Skin of body (tissue), 2 donors: Measurements from ENCODE around the gene NOL4L. TPM values are rescaled to one million over a fixed set of nuclear protein-coding genes. Genes with fewer than 3 reads are reported as not detected.
"Not testable (repeated sequence)": the region's sequence is repeated elsewhere in the genome, so short reads cannot be mapped to it uniquely, and the experiment has no call there.

Experiments
- DNase-seq: peaks from one replicate; lab custom pipeline; 2025; lab: John Stamatoyannopoulos, UW
- total RNA-seq: library from RNA; depleted of rRNA; stranded (reverse); fragments of >200 nt; gene quantifications from one replicate; pipeline ENCODE4 v1.2.3, GENCODE V29; 2014

The NOL4L gene
- total RNA-seq, 1 donor from 2014 or later: 4.3 TPM

- no peak for DNase-seq
Measured at GRCh38 chr20:32596681-32597252, 11.6 kb upstream of the NOL4L start.

DNA sequence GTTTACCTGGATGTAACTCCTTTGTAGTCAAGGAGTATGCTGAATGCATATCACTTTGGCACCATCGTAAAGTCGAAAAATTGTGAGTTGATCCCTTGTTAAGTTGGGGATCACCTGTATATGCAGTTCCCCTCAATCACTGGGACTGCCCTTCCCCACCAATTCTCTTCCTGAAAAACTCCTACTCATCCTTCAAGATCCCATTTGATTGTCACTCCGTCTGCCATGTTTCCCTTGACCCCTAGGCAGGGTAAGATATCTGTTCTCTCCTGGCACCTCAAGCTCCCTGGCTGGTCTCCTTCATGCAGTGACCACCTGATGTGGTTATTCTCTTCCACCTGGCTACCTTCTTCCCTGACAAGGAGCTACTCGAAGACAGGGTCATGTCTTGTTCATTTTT, 10.0 kb upstream of the NOL4L start:
- DNase-seq: no peak

GRCh38 chr20:32594669-32595068, 9.5 kb upstream of the NOL4L start:
- not testable (repeated sequence) for DNase-seq

GRCh38 chr20:32594204-32594603, 9.1 kb upstream of the NOL4L start:
- DNase-seq: no peak

DNA sequence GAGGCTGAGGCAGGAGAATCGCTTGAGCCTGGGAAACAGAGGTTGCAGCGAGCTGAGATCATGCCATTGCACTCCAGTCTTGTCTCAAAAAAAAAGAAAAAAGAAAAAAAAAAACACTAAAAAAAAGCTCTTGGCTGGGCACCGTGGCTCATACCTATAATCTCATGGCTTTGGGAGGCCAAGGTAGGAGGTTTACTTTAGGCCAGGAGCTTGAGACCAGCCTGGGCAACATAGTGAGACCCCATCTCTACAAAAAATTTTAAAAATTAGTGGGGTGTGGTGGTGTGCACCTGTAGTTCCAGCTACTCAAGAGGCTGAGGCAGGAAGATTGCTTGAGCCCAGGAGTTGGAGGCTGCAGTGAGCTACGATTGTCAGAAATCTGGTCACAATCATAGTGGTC, 7.5 kb upstream of the NOL4L start:
- not testable (repeated sequence) for DNase-seq

- no peak for DNase-seq
Measured at GRCh38 chr20:32592022-32592421, 6.9 kb upstream of the NOL4L start.

DNA sequence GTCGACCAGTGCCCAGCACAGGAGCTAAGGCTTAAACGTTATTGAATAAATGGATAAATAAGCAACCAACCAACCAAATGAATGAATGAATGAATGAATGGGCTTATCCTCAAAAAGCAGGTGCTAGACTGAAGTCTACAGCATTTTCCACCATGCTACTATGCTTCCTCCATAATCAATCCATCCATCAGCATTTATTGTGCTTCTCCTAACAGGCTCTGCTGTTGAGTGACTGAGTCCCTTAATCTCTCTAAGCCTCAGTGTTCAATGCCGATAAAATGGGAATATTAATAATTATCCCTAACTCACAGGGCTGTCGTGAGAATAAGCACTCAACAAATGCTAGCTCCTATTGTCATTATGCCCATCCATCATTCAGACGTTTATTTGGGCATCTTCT, 4.6 kb upstream of the NOL4L start:
- DNase-seq: no peak

GRCh38 chr20:32589256-32589655, 4.1 kb upstream of the NOL4L start:
- no peak for DNase-seq

DNA sequence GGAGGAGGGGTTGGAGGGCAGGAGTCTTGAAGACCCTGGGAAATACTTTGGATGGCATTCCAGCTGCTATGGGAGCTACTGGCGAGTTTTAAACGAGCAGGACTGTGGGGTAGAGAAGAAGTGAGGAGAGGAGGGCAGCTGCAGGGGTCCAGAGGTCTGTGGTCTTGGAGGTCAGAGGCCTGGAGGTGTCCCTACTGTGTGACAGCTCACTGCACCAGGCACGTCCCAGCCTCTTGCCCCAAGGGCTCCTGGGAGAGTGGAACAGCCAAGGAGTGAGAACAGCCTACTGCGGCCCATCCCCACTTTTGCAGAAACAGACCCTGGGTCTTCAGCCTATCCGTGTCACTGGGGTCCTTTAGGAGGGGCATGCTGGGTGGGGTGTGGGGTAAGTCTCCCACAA, 2.9 kb upstream of the NOL4L start:
- DNase-seq: no peak

GRCh38 chr20:32586291-32586690, 1.2 kb upstream of the NOL4L start:
- DNase-seq: no peak

- no peak for DNase-seq
Measured at GRCh38 chr20:32585586-32586127, 524 bp upstream of the NOL4L start.

DNA sequence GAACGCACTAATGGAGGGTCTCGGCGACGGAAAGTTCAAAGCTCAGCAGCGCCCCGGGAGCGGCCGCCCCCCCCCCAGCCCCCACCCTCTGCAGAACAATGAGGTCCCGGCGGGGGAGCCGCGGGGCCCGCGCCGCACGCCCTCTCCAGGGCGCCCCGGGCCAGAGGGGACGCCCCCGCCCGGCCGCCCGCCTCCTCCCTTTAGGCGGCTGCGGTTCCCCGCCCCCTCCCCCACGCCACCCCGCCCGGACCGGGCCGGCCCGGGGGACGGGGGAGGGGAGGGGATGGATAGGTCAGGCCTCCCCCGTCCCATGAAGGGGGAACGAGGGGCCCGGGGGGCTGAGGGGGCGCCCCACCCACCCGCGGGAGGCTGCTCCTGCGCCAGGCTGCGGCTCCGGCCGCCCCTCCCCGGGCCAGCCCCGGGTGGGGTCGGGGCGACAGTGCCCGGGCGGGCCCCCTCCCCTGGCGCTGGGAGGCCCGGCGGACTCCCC, 1.5 kb downstream of the NOL4L start:
- DNase-seq: no peak

GRCh38 chr20:32582659-32583580, 2.2 kb downstream of the NOL4L start:
- DNase-seq: no peak

DNA sequence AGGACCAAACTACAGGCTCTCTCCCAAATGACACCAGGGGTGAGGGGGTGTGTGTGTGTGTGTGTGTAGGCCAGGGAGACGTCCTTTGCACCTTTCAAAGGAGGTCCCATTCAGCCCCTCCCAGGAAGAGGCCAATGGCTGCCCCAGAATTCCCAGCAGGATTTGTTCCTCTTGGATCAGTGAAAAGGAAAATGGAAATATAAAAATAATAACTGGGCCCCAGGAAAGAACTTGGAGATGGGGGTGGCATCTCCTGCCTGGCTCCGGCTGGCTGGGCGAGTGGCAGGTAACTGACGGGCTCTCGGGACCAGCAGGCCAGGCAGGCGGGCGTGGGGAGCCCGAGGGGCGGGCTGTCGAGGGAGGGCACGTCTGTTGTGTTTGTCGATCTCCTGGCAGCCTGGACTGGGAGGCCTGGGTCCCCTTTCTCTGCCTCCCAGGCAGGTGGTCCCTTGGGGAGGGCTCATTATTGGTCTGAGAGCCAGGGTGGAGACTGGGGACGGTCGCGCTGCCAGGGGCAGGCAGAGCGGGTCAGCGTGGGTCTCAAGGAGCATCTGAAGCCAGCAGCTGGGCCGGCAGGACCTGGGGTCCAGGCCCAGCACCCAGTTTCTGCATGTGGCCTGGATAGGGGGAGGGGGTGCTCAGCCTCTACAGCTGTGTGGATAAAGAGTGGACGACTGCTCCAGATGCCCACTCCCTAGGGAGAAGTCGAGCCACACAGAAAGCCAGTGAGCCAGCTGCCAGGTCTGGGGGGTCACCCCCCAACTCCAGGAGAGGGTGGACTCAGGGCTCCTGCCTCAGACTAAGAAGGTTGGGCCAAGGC, 3.1 kb downstream of the NOL4L start:
- no peak for DNase-seq

- DNase-seq: no peak
Measured at GRCh38 chr20:32580970-32581838, 3.9 kb downstream of the NOL4L start.

DNA sequence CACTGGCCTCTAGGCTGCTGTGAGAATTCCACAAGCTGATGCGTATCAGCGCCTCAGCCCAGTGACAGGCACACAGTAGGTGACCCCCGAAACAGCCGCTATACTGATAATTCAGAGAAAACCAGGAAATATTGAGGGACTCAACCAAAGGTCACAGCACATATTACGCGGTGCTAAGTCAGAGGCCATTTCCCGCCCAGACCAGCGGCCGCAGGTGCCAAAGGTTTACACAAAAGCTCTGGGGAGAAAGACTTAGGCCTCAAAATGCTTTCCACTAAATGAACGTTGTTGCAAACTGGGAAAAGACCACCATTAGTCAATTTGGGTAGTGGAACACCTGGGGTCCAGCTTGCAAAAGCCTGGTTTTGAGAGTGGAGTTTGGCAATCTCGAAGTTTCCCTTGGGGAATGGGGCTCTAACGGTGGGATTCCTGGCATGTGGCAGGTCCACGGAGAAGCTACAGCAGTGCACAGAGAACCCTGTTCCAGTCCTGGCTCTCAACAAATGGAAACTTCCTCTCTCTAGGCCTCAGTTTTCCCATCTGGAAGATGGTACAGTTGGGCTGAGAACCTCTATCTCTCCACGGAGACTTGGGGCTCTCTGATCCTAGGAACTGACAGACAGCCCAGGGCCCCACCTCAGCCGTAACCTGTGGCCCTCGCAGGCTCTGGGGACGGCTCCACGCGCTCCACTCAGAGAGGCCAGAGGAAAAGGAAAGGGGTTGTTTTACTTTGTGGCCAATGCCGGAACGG, 4.7 kb downstream of the NOL4L start:
- no peak for DNase-seq

GRCh38 chr20:32578840-32579390, 6.2 kb downstream of the NOL4L start:
- no peak for DNase-seq

- DNase-seq: not testable (repeated sequence)
Measured at GRCh38 chr20:32578062-32578461, 7.1 kb downstream of the NOL4L start.

DNA sequence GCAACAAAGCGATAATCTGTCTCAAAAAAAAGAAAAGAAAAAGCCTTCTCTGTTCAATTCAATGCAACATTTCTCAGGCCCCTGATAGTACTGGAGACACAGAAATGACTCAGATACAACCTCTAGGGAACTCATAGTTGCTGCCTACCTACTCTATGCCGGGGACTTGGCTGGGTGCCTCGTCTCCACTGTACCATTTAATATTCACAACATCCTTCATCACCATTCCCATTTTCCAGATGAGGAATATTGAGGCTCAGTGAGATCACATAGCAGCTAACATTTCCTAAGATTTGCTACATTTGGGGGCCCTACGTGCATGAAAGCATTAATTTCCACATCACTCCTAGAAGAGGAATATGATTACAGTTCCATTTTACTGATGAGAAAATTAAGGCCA, 7.5 kb downstream of the NOL4L start:
- DNase-seq: no peak

GRCh38 chr20:32577023-32577422, 8.1 kb downstream of the NOL4L start:
- no peak for DNase-seq
